ENCODE results near the gene EXT2. TPM values are rescaled to one million over a fixed set of nuclear protein-coding genes. Genes with fewer than 3 reads are reported as not detected.

The EXT2 gene
- total RNA-seq, 3 donors from 2014 or later, result 82.1 to 108 (median 96.9) TPM

GRCh38 chr11:44208976-44209603, 113.6 kb downstream of the EXT2 start:
- Histone ChIP-seq H3K27me3 (no peaks in the 10 kb centered on the region), H3K4me1 (no peaks in the 10 kb centered on the region), H3K27ac (no peak overlapping the region), H3K36me3 (no peaks in the 10 kb centered on the region), H3K9me3 (peaks cover 0 to 7% of the 10 kb centered on the region in 2 donors), H3K4me3 (no peak overlapping the region)
- intact Hi-C loops (cut with DNase I; ENCODE audit: low total_unique reads), result no loop called here
- DNase-seq (ENCODE audit: low spot score in 2 of 2), result no peak
- no peak for TF ChIP-seq CTCF (IDR thresholded peaks at IDR 0.05)
- TF ChIP-seq POLR2AphosphoS5 (IDR thresholded peaks at IDR 0.05), result no peak
- no peak for TF ChIP-seq POLR2A (IDR thresholded peaks at IDR 0.05)

- intact Hi-C loops (cut with DNase I; ENCODE audit: low total_unique reads), result no loop called here
- no peaks in the 10 kb centered on the region for H3K36me3 ChIP-seq
- H3K27ac ChIP-seq, result no peak overlapping the region
- H3K27me3 ChIP-seq, result no peaks in the 10 kb centered on the region
- H3K9me3 ChIP-seq, result peaks cover 0 to 7% of the 10 kb centered on the region in 2 donors
- no peaks in the 10 kb centered on the region for H3K4me1 ChIP-seq
- H3K4me3 ChIP-seq, result no peak overlapping the region
- DNase-seq (ENCODE audit: low spot score in 2 of 2), result no peak
- TF ChIP-seq CTCF (IDR thresholded peaks at IDR 0.05) (no peak), POLR2AphosphoS5 (IDR thresholded peaks at IDR 0.05) (no peak), POLR2A (IDR thresholded peaks at IDR 0.05) (no peak)
Measured at GRCh38 chr11:44212128-44212527, 116.7 kb downstream of the EXT2 start.

- no peaks in the 10 kb centered on the region for H3K36me3 ChIP-seq
- H3K9me3 ChIP-seq, result peaks cover 0 to 7% of the 10 kb centered on the region in 2 donors
- intact Hi-C loops (cut with DNase I; ENCODE audit: low total_unique reads), result no loop called here
- H3K27me3 ChIP-seq, result no peaks in the 10 kb centered on the region
- no peak overlapping the region for H3K4me3 ChIP-seq
- TF ChIP-seq CTCF (IDR thresholded peaks at IDR 0.05) (no peak), POLR2AphosphoS5 (IDR thresholded peaks at IDR 0.05) (no peak), POLR2A (IDR thresholded peaks at IDR 0.05) (no peak)
- H3K27ac ChIP-seq, result no peak overlapping the region
- no peaks in the 10 kb centered on the region for H3K4me1 ChIP-seq
- no peak for DNase-seq (ENCODE audit: low spot score in 2 of 2)
Measured at GRCh38 chr11:44213148-44213547, 117.7 kb downstream of the EXT2 start.

GRCh38 chr11:44217432-44217831, 122.0 kb downstream of the EXT2 start:
- H3K9me3 ChIP-seq, result peaks cover 0 to under 1% of the 10 kb centered on the region in 2 donors
- no peak for TF ChIP-seq POLR2A (IDR thresholded peaks at IDR 0.05)
- no peak for TF ChIP-seq CTCF (IDR thresholded peaks at IDR 0.05)
- TF ChIP-seq POLR2AphosphoS5 (IDR thresholded peaks at IDR 0.05), result no peak
- intact Hi-C loops (cut with DNase I; ENCODE audit: low total_unique reads), result no loop called here
- H3K4me1 ChIP-seq, result no peaks in the 10 kb centered on the region
- no peak overlapping the region for H3K4me3 ChIP-seq
- no peak overlapping the region for H3K27ac ChIP-seq
- DNase-seq (ENCODE audit: low spot score in 2 of 2), result no peak
- H3K27me3 ChIP-seq, result no peaks in the 10 kb centered on the region
- no peaks in the 10 kb centered on the region for H3K36me3 ChIP-seq

- H3K4me1 ChIP-seq, result no peaks in the 10 kb centered on the region
- intact Hi-C loops (cut with DNase I; ENCODE audit: low total_unique reads), result no loop called here
- no peak for DNase-seq (ENCODE audit: low spot score in 2 of 2)
- H3K9me3 ChIP-seq, result no peaks in the 10 kb centered on the region
- H3K27me3 ChIP-seq, result no peaks in the 10 kb centered on the region
- no peaks in the 10 kb centered on the region for H3K36me3 ChIP-seq
- no peak overlapping the region for H3K4me3 ChIP-seq
- H3K27ac ChIP-seq, result no peak overlapping the region
- TF ChIP-seq POLR2A (IDR thresholded peaks at IDR 0.05) (no peak), CTCF (IDR thresholded peaks at IDR 0.05) (no peak), POLR2AphosphoS5 (IDR thresholded peaks at IDR 0.05) (no peak)
Measured at GRCh38 chr11:44219830-44220796, 124.6 kb downstream of the EXT2 start.
